Measurements from ENCODE around the gene FABP7.

Gene FABP7

DNA sequence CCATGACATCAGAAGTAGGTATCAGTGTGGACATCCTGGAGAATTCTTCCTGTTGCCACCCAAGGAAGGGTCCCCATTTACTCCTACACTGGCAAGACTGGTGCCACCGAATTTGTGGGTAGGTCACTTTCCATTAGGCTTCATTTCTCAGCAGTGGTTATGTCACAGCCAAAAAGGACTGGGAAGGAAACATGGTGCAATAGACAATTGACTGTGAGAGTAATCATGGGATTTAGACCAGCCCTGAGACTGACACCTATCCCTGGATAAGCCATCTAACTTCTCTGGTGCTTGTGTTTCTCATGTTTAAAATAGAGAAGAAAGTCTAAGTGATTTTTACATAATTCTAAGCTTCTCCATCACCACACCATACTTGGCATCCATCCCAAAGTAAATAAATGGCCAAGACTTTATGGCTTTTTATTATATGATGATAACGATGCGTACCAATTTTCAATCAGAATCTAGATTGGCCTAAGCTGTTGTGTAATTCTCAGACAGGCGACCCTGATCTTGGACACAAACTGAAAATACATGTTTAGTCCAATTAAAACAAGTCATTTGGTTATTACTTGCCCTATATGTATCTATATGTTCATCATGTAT is 19.7 kb downstream of the FABP7 start:
- DNase-seq, result no peak

DNA sequence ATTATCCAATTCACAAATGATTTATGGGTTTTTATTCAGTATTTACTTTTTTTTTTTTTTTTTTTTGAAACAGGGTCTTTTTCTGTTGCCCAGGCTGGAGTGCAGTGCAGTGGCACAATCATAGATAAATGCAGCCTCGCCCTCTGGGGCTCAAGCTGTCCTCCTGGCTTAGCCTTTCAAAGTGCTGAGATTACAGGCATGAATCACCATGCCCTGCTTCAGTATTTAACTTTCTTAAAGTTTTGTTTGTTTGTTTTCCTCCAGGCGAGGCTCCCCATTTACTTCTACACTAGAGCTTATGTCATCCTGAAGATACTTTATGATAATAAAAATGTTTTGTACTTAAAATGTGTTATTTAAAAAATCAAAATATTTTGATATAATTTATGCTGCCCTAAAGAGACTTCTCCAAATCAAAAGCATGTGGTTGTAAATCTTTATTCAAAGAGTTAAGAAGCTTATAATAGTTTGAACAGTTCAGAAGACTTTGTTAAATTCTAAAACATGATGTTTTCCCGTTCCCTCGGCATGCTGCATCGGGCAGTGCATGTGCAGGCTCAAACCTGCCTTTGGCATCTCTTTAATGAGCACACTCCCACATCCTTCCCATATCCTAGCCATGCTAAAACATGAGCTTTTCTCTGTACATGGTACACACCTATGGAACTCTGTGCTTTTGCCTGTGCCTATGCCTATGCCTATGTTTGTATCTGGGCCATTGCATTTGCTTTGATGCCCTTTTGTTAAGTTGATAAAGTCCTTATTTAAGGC is 20.6 kb downstream of the FABP7 start:
- DNase-seq, result no peak

DNA sequence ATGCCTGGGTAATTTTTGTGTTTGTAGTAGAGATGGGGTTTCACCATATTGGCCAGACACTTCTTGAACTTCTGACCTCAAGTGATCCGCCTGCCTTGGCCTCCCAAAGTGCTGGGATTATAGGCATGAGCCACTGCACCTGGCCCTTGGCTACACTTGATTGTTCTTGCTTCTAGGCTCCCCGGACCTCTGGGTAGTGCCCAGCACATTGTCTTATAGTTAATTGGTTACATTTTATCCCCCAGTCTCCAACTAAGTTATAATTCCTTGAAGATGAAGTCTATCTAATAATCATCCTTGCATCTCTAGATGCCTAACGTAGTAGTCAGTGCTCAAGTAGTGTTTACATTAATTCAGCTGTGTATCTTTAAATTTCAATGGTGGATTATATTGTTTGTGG is 21.4 kb downstream of the FABP7 start:
- no peak for DNase-seq

DNA sequence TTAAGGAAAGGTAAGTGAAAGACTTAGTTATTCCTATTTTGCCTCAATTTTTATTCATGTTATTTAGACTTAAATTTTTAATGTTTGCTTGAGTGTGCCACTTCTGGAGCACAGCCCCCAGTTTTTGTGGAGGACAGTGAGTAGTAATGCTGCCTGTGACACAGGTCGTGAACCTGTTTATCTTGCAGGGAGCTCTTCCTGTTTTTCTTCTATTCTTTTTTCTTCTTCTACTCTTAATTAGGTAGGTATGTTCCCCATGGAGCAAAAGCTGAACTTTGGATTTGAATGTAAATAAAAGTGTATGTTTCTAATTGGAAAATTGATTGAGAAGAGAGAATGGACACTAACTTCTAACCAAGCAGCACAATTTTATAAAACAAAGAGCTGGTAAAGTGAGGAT is 21.9 kb downstream of the FABP7 start:
- no peak for DNase-seq

DNA sequence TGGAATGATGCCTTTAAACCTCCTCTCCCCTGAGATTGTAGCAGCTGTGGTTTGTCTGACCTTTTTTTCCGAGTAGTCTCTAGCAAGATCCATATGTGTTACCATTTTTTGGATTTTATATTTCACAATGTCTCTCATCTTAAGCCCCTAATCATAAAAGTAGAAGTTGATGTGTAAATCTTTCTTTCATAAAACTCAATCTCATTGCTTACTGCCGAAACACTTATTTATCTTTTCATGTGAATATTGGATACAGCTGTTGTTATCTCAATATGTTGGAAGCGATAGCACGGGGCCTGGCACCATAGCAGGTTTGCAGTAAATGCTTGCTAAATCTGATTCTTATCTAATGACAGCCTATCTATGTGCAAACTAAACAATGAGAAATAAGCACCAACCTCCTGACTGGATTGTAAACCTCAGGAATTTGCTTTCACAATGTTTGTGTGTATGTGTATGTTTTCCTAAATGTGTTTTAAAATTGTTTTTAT is 23.7 kb downstream of the FABP7 start:
- no peak for DNase-seq

DNA sequence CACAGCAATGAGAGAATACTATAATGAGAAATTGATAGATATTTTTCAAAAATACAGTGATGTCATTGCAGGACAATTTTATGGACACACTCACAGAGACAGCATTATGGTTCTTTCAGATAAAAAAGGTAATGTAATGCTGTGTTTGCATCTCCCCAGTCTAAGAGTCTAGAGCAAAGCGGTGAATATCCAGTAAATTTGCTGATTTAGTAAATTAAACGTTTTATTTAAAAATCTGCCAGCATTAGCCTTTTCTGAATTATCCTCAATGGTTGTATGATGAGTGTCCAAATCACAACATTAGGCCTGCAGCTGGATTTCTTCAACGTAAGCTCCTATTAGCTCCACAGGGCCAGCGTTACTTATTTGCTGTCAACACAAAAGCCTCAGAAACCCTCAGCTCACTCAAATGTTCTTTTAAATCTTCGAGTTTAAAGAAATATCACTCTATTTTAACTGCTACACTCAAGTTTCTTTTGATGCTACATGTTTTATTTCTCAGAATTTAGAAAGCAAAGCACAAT is 25.5 kb downstream of the FABP7 start:
- no peak for DNase-seq

DNA sequence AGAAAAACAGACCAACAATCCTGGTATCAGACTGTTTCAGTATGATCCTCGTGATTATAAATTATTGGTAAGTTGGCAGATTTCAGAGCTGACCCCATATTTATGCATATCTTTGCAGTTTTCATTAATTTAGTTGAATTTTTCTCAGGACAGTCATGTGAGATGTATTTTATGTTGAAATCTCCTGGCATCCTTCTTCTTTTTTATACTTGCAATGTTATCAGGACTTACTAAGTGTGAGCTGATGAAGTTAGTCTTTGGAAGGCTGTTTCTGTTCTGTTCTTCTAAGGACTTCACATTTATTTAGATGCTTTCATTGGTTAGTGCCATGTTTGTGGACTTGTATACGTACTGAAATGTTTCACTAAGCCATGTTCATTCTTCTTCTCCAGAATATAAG is 26.8 kb downstream of the FABP7 start:
- DNase-seq, result no peak

DNA sequence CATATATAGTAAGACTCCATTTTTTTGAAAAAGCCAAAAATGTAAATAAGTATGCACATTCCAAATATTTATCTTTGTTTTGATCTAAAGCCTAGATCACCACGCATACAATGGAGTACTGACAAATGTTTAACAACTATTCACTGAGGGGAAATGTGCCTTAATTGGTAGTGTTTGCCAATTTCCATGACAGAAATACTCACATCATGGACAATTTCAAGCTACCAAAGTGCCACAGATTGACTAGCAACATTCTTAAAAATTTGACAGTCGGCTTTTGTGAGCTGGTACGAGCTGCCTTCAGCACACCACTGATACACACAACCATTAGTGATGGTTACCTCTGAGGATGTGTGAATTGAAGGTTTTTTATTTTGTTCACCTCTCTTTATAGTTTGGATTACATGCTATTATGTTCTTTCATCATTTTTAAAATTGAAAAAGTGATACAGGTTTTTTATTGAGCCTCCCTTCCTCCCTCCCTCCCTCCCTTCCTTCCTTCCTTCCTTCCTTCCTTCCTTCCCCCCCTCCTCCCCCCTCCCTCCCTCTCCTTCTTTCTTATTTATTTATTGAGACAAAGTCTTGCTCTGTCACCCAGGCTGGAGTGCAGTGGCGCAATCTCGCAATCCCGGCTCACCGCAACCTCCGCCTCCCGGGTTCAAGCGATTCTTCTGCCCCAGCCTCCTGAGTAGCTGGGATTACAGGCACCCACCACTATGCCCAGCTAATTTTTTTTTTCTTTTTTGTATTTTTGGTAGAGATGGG is 28.8 kb downstream of the FABP7 start:
- no peak for DNase-seq

DNA sequence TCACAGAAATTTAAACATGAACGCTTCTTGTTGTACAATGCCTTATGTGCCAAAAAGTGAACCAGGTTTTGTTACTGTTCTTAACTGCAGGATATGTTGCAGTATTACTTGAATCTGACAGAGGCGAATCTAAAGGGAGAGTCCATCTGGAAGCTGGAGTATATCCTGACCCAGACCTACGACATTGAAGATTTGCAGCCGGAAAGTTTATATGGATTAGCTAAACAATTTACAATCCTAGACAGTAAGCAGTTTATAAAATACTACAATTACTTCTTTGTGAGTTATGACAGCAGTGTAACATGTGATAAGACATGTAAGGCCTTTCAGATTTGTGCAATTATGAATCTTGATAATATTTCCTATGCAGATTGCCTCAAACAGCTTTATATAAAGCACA is 29.5 kb downstream of the FABP7 start:
- no peak for DNase-seq

DNA sequence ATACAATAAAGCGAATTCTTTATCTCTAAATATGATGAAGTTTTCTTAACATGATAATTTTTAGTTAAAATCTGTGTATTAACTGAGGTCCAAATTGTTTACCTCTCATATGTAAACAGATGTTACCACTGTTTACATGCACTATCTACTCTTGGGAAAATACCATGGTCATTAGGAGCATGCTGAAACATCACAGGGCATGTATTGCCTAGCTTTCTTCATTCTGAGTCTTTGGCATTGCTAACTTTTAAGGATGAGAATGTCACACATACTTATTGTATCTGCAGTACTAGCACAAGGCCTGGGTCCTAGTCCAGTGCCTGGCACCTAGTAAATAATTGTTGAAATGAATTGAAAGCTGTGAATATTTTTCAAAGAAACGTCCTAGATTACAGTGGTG is 30.2 kb downstream of the FABP7 start:
- DNase-seq, result no peak

DNA sequence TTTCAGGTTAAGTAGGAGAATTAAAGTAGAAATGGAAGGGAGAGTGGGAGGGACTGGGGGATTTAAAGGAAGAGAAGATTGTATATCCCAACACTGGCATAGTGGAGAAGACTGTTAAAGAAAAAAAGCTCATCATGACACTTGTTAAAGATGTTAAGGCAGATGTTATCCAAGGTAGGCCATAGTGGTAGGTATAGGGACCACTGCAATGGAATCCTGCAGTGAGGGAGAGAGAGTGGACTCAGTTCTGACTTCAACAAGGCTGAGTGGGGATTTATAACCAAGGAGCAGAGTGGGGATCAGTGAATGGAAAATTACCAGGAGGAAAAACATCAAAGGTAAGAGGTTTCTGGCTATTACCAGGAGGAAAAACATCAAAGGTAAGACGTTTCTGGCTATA is 30.7 kb downstream of the FABP7 start:
- no peak for DNase-seq

DNA sequence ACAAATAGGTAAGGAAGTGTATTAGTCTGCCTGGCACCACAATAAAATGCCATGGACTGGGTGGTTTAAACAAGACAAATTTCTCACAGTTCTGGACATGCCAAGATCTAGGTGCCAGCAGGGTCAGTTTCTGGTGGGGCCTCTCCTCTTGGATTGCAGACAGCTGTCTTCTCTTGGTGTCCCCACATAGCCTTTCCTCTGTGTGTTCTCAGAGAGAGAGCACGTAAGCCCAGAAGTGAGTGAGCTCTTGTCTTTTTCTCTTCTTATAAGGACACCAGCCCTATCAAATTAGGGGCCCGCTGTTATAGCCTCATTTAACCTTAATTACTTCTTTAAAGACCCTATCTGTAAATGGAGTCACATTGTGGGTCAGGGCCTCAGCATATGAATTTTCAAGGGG is 37.8 kb downstream of the FABP7 start:
- no peak for DNase-seq

DNA sequence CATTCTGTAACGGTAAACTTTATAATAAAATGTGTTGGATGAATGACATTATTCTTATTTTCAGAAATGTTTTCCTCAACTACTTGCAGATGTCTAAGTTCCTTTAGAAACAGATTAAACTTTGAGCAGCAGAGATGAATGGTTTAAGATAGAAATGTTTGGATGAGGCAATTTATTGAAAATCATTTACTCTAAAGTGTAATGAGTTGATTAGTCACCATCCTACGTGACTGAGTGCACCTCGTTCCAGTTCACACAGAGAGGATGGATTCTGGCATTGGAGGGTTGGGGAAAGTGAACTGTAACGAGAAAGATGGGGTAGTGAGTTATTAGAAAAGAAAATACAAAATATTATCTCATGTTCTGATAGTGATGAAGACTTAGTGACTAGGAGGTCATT is 38.2 kb downstream of the FABP7 start:
- no peak for DNase-seq

DNA sequence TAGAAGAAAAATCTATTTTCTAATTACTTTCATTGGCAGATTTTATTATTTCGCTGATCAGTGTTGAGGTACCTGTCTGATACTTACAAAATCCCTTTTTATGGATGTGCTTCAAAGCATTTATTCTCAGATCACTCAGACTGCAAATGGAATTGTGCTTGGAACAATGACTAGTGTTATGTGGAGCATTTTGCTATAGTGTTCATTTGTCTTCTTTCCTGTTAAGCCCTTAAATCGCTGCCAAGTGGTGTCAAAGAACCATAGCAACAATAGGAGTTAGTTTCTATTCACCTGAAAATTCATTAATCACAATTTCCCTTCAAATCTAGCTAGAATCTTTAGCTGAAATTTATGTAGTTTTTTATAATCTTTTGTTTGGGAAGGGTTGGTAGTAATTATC is 39.4 kb downstream of the FABP7 start:
- DNase-seq, result no peak

DNA sequence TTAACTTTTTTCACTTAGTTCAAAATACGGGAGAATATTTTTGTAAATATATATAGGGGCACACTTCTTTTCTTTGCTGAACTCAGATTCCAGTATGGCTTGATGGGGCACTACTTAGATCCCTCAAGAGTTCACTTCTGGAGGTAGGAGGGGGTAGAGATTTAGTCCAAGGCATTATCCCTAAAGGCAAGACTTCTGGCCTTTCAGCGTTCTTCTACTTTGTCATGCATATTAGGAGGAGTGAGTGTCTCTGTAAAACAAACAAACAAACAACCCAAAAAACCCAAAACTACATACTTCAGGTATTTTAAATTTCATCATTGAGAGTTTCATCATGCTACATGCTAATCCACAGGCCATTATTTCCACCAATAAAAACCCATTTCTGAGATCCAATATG is 41.6 kb downstream of the FABP7 start:
- no peak for DNase-seq

DNA sequence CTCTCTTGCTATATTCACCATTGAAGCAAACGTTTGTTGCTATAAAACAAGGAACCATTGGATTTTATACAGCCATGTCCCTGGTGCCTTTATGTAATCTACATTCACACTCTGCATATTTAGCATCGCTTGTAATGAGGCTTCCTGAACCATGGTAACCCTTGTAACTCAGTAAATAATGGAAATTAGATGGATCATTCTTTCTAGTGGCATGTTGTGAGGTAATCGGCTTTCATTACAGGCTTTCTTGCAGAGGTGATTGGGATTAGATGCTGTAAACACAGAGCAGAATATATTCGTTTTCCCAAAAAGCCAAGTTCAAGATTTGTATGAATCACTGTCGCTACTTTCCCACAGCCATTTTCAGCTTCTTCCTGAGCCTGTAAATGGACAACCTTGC is 45.6 kb downstream of the FABP7 start:
- DNase-seq, result peak; percentile 64 to 76

DNA sequence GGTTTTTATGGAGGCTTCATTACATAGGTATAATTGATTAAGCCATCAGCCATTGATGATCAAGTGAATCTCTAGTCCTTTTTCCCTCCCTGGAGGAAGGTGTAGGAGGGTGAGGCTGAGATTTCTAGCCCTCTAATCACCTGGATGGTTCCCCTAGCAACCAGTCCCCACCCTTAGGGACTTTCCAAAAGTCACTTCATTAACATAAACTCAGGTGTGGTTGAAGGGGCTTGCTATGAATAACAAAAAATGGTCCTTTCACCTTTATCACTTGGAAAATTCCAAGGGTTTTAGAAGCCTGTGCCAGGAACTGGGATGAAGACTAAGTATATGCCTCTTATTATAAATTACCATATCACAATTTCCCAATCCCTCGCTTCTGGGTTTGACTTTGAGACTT is 49.9 kb downstream of the FABP7 start:
- DNase-seq, result no peak

DNA sequence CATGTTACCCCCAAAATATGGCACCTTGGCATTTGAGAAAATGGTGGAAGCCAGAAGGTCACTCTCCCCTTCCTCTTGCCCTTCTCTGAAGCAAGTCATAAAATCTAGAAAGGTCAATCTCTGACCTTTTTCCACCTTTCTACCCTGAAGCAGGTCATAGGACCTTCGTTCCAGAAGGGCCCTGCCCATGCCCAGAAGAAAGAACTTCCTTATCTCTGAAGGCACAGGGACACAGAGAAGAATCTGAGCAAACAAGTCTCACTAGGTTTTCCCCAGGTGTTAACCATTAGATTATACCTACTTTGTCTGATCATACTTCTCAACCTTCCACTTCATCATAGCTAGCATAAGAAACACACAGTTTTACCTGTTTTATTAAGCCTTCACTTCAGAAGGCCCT is 52.0 kb downstream of the FABP7 start:
- no peak for DNase-seq

DNA sequence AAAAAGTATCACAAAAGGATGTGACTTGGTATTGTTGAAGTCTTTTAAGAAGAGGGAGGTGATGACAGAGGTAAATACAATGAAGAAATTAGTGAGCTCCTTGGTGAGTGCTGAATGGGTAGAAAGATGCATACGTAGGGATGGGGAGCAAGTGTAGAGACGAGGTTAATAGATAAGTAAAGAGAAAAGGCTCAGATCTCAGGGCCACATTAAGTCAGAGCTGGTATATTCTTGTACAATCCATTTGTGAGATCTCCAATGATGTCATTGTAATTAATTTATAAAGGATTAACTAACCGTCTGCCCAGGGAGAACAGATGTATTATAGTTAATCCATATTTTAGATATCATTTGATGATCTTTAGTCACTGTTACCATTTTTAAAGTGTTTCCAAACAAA is 52.9 kb downstream of the FABP7 start:
- no peak for DNase-seq

DNA sequence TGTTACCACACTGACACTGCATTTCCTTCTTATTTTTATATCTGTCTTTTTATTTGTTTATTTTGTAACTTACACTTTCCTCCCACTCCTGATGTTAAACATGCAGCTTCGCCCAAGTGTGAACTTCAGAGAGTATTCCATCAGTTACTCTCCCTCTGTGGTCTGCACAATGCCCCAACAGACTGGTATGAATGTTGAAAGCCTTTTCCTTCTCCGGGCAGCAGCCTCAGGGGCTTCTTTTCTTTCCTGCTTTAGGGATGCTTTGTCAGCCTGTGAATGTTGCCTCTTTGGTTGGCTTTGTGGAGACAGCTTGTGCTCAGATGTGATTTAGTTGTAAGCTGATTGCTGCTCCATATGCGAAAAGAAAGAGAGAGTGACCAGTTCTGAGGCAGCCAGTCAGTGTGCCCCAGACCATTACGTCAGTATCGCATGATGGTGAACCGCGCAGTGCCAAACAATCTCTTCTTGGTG is 53.5 kb downstream of the FABP7 start:
- peak; percentile 30 to 53 for DNase-seq

Data from NCI-H526 (cell line).